Measurements from ENCODE around the gene MRPS6.

MRPS6 gene

DNA sequence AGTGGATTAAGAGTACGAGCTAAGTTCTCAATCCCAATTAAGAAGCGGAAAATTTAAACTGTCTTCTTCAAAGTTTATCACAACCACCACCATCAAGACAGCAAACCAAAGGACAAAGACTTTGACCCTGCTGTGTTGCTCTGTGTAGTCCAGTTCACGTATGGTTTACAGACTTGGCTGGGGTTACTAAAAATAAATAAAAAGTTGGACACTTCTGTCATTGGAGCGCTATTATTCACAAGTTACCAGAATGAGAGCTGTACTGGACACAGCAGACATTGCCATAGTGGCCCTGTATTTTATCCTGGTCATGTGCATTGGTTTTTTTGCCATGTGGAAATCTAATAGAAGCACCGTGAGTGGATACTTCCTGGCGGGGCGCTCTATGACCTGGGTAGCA, 21.6 kb downstream of the MRPS6 start:
- peaks cover 19% of the 10 kb centered on the region for H3K4me1 ChIP-seq
- H3K4me3 ChIP-seq = no peak overlapping the region
- H3K36me3 ChIP-seq (replicated peaks) = peaks cover 27% of the 10 kb centered on the region
- DNase-seq (ENCODE audit: low spot score in 2 of 2) = no peak
- no peaks in the 10 kb centered on the region for H3K9me3 ChIP-seq
- H3K27me3 ChIP-seq (ENCODE audit: low read depth) = no peaks in the 10 kb centered on the region
- in situ Hi-C loops (cut with MboI; ENCODE audit: low sequenced_read_pairs) = no loop called here

DNA sequence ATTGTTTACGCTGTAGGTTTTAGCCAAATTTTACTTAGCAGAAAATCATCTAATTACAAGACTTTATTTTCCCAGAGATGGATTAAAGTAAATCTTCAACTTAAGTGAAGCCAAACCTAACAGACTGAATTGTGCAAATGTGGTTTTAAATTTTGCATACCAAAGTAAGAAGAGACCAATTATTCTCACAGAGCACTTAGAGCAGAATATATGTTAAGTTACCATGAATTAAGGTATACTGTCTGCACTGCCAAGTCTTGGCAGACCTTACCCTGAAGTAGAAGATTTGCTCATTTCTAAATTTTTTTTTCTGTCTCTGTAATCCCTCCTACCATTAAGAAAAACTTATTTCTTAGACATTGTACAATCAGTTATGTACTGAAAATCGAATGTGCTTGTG, 24.1 kb downstream of the MRPS6 start:
- Histone ChIP-seq H3K4me1 (peaks cover 21% of the 10 kb centered on the region), H3K4me3 (no peak overlapping the region), H3K36me3 (replicated peaks) (peaks cover 27% of the 10 kb centered on the region), H3K27me3 (ENCODE audit: low read depth) (no peaks in the 10 kb centered on the region), H3K9me3 (no peaks in the 10 kb centered on the region)
- in situ Hi-C loops (cut with MboI; ENCODE audit: low sequenced_read_pairs) = no loop called here
- no peak for DNase-seq (ENCODE audit: low spot score in 2 of 2)

DNA sequence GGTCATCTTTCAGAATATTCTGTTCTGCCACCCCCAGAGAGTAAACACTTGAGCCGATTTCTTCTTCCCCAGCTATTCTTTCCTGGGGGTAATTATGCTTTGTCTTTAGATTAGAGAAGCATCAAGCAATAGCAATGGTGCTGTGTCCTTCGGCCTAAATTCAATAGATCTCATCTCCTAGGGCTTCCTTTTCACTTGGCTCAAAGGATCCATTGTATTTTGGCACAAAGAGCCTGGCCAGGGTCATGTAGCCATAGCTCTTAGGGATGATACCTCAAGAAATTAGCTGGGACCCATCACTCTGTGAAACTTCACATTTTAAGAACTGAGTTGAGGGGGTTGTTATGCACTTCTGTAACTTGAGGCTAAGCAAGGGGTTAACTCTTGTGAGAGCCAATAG, 27.0 kb downstream of the MRPS6 start:
- DNase-seq (ENCODE audit: low spot score in 2 of 2) = no peak
- Histone ChIP-seq H3K36me3 (replicated peaks) (peaks cover 11% of the 10 kb centered on the region), H3K4me3 (no peak overlapping the region), H3K9me3 (no peaks in the 10 kb centered on the region), H3K4me1 (peaks cover 15% of the 10 kb centered on the region), H3K27me3 (ENCODE audit: low read depth) (no peaks in the 10 kb centered on the region)
- in situ Hi-C loops (cut with MboI; ENCODE audit: low sequenced_read_pairs) = no loop called here

- peaks cover 7% of the 10 kb centered on the region for H3K36me3 ChIP-seq (replicated peaks)
- H3K4me1 ChIP-seq = peaks cover 15% of the 10 kb centered on the region
- DNase-seq (ENCODE audit: low spot score in 2 of 2) = no peak
- no peak overlapping the region for H3K4me3 ChIP-seq
- no peaks in the 10 kb centered on the region for H3K27me3 ChIP-seq (ENCODE audit: low read depth)
- no peaks in the 10 kb centered on the region for H3K9me3 ChIP-seq
- in situ Hi-C loops (cut with MboI; ENCODE audit: low sequenced_read_pairs) = no loop called here
Observed at GRCh38 chr21:34100790-34101189, 27.4 kb downstream of the MRPS6 start.

GRCh38 chr21:34105947-34106541, 32.7 kb downstream of the MRPS6 start:
- in situ Hi-C loops (cut with MboI; ENCODE audit: low sequenced_read_pairs) = no loop called here
- H3K36me3 ChIP-seq (replicated peaks) = no peaks in the 10 kb centered on the region; the same call in 1 of the 2 replicates
- no peak overlapping the region for H3K4me3 ChIP-seq
- no peaks in the 10 kb centered on the region for H3K27me3 ChIP-seq (ENCODE audit: low read depth)
- H3K4me1 ChIP-seq = no peaks in the 10 kb centered on the region; the same call in 1 of the 2 replicates
- no peaks in the 10 kb centered on the region for H3K9me3 ChIP-seq
- DNase-seq (ENCODE audit: low spot score in 2 of 2) = no peak

- H3K36me3 ChIP-seq (replicated peaks) = no peaks in the 10 kb centered on the region; the same call in 1 of the 2 replicates
- in situ Hi-C loops (cut with MboI; ENCODE audit: low sequenced_read_pairs) = no loop called here
- no peaks in the 10 kb centered on the region; the same call in 1 of the 2 replicates for H3K4me1 ChIP-seq
- H3K4me3 ChIP-seq = no peak overlapping the region
- no peak for DNase-seq (ENCODE audit: low spot score in 2 of 2)
- no peaks in the 10 kb centered on the region for H3K27me3 ChIP-seq (ENCODE audit: low read depth)
- H3K9me3 ChIP-seq = no peaks in the 10 kb centered on the region
Observed at GRCh38 chr21:34107606-34108005, 34.2 kb downstream of the MRPS6 start.

DNA sequence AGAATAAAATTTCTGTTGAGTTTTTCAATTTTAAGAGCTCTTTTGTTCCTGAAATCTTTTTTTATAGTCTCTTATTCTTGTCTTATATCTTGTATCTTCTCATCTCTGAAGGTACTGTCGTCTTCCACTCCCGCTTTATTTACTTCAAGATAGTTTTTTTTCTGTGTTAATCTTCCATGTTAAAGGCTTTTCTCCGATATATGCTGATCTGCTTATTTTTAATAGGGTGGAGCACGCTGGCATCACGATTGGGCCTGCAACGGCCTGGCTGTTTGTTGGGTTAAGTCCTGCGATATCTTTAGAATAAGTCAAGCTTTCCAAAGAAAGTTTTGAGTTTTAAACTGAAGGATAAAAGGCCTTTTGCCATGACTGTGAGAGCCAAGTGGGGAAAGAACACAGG, 35.7 kb downstream of the MRPS6 start:
- H3K4me1 ChIP-seq = peaks cover 6% of the 10 kb centered on the region
- H3K4me3 ChIP-seq = no peak overlapping the region
- in situ Hi-C loops (cut with MboI; ENCODE audit: low sequenced_read_pairs) = no loop called here
- H3K27me3 ChIP-seq (ENCODE audit: low read depth) = no peaks in the 10 kb centered on the region
- H3K36me3 ChIP-seq (replicated peaks) = no peaks in the 10 kb centered on the region
- no peak for DNase-seq (ENCODE audit: low spot score in 2 of 2)
- H3K9me3 ChIP-seq = no peaks in the 10 kb centered on the region

DNA sequence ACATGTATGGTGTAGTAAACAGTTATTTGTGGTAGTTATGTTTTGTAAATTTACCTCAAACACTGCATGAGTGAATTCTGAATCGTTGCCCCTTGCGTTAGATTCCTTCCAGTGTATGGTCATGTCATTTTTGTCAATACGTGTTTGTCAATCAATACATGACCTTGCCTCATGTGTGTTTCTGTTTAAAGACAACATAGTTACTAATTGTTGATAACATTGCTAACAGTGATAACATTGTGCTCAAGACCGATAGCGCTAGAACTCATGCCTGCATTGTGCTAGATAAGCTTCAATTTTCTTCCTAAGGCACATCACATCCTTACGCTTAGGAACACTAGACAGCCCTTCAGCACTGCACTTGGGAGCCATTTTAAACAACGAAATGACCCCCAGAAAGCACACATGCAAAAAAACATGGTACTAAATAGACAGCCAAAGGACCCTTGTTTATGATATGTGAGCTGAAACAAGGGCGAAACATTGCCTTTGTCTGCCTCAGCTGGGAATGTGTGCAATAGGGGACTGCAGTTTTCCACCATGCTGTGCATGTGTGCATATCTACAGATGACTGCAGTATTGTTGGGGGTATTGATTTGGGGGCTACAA, 37.3 kb downstream of the MRPS6 start:
- Histone ChIP-seq H3K9me3 (no peaks in the 10 kb centered on the region; the same call in 1 of the 2 replicates), H3K27me3 (ENCODE audit: low read depth) (no peaks in the 10 kb centered on the region), H3K36me3 (replicated peaks) (no peaks in the 10 kb centered on the region), H3K4me1 (peaks cover 6% of the 10 kb centered on the region), H3K4me3 (no peak overlapping the region)
- no peak for DNase-seq (ENCODE audit: low spot score in 2 of 2)
- in situ Hi-C loops (cut with MboI; ENCODE audit: low sequenced_read_pairs) = no loop called here

DNA sequence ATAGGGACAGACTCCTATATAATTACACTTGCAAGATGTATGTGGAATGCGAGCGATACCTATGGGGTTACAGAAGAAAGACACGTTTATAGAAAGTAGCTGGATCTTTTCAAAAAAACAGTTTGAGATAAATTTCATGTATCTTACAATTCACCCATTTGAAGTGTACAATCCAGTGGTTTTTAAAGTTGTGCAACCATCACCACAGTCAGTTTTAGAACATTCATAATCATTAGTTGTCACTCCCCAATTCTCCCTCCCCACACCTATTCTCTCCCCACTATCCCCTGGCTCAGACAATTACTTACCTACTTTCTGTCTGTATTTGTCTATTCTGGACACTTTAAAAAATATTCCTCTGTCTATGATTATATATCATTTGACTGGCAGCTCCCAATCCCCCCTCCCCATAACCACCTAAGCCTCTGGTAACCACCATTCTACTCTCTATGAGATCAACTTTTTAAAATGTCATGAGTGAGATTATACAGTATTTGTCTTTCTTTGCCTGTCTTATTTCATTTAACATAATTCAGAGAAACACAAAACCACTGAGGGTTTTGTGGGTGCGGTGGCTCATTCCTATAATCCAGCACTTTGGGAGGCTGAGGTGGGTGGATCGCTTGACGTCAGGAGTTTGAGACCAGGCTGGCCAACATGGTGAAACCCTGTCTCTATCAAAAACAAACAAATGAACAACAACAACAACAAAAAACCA, 39.1 kb downstream of the MRPS6 start:
- no peaks in the 10 kb centered on the region for H3K27me3 ChIP-seq (ENCODE audit: low read depth)
- H3K36me3 ChIP-seq (replicated peaks) = no peaks in the 10 kb centered on the region
- H3K4me1 ChIP-seq = peaks cover 6% of the 10 kb centered on the region
- H3K4me3 ChIP-seq = no peak overlapping the region
- H3K9me3 ChIP-seq = no peaks in the 10 kb centered on the region; the same call in 1 of the 2 replicates
- no peak for DNase-seq (ENCODE audit: low spot score in 2 of 2)
- in situ Hi-C loops (cut with MboI; ENCODE audit: low sequenced_read_pairs) = no loop called here

- Histone ChIP-seq H3K27me3 (ENCODE audit: low read depth) (no peaks in the 10 kb centered on the region), H3K9me3 (no peaks in the 10 kb centered on the region; the same call in 1 of the 2 replicates), H3K4me3 (no peak overlapping the region), H3K4me1 (peaks cover 6% of the 10 kb centered on the region; the same call in 1 of the 2 replicates), H3K36me3 (replicated peaks) (no peaks in the 10 kb centered on the region)
- no peak for DNase-seq (ENCODE audit: low spot score in 2 of 2)
- in situ Hi-C loops (cut with MboI; ENCODE audit: low sequenced_read_pairs) = no loop called here
Observed at GRCh38 chr21:34113842-34114241, 40.5 kb downstream of the MRPS6 start.

GRCh38 chr21:34115160-34115559, 41.8 kb downstream of the MRPS6 start:
- no peaks in the 10 kb centered on the region for H3K27me3 ChIP-seq (ENCODE audit: low read depth)
- DNase-seq (ENCODE audit: low spot score in 2 of 2) = no peak
- in situ Hi-C loops (cut with MboI; ENCODE audit: low sequenced_read_pairs) = no loop called here
- H3K36me3 ChIP-seq (replicated peaks) = no peaks in the 10 kb centered on the region
- no peak overlapping the region for H3K4me3 ChIP-seq
- peaks cover 6% of the 10 kb centered on the region; the same call in 1 of the 2 replicates for H3K4me1 ChIP-seq
- no peaks in the 10 kb centered on the region; the same call in 1 of the 2 replicates for H3K9me3 ChIP-seq

DNA sequence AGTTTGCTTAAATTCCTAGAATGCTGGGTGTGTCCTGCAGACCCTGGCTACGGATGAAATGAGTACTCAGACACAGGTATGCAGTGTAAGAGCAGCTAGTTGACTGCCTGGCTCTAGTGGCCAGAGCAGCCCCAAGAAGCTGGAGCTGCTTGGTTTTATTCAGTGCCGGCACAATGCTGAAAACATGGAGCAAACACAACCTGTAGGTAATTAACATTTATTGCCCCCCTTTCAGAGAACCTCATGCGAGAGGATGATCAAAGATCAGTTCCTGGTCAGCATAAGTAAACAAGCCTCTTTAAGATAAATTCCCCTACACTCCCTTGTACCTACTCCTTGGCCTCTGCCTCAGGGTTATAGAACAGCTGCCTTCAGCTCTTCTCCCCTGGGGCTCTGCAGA, 43.2 kb downstream of the MRPS6 start:
- no peaks in the 10 kb centered on the region; the same call in 1 of the 2 replicates for H3K9me3 ChIP-seq
- no peak for DNase-seq (ENCODE audit: low spot score in 2 of 2)
- H3K36me3 ChIP-seq (replicated peaks) = no peaks in the 10 kb centered on the region
- H3K4me1 ChIP-seq = peaks cover 6% of the 10 kb centered on the region; the same call in 1 of the 2 replicates
- H3K4me3 ChIP-seq = no peak overlapping the region
- no peaks in the 10 kb centered on the region for H3K27me3 ChIP-seq (ENCODE audit: low read depth)
- in situ Hi-C loops (cut with MboI; ENCODE audit: low sequenced_read_pairs) = no loop called here

- no peaks in the 10 kb centered on the region for H3K4me1 ChIP-seq
- in situ Hi-C loops (cut with MboI; ENCODE audit: low sequenced_read_pairs) = no loop called here
- DNase-seq (ENCODE audit: low spot score in 2 of 2) = no peak
Observed at GRCh38 chr21:34120867-34121266, 47.5 kb downstream of the MRPS6 start.

DNA sequence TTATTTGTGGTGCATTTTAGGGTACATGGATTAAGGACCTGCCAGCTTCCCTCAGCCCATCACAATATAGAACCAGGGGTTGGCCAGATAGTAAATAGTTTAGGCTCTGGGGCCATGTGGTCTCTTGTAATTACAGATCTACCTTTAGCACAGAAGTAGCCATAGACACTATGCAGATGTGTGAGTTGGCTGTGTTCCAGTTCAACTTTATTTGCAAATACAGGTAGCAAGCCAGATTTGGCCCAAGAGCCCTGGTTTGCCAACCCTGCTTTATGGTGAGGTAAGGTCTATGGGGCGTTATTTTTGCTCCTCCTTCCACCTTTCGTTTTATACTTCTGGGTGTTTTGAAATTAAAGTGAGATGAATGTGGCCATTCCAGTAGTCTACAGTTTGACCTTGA, 48.7 kb downstream of the MRPS6 start:
- H3K4me3 ChIP-seq = no peak overlapping the region
- no peaks in the 10 kb centered on the region for H3K27me3 ChIP-seq (ENCODE audit: low read depth)
- peaks cover 2% of the 10 kb centered on the region; the same call in 1 of the 2 replicates for H3K4me1 ChIP-seq
- in situ Hi-C loops (cut with MboI; ENCODE audit: low sequenced_read_pairs) = no loop called here
- H3K9me3 ChIP-seq = no peaks in the 10 kb centered on the region
- DNase-seq (ENCODE audit: low spot score in 2 of 2) = no peak
- H3K36me3 ChIP-seq (replicated peaks) = peaks cover 8% of the 10 kb centered on the region; the same call in 1 of the 2 replicates

More at GRCh38 chr21:34120867-34121266, 47.5 kb downstream of the MRPS6 start:
- Histone ChIP-seq H3K27me3 (ENCODE audit: low read depth) (no peaks in the 10 kb centered on the region), H3K9me3 (no peaks in the 10 kb centered on the region), H3K36me3 (replicated peaks) (peaks cover 1% of the 10 kb centered on the region; the same call in 1 of the 2 replicates), H3K4me3 (no peak overlapping the region)
